ENCODE results near the gene USHBP1.
A peak's percentile ranks its signal among the peaks of the same experiment; 100 is the strongest.

USHBP1 gene

GRCh38 chr19:17266975-17267788, 2.6 kb upstream of the USHBP1 start, which contains the start of gene BABAM1:
TSS of gene BABAM1 (plus strand) at chr19:17267443. CDS start at chr19:17268807, 1,364 bp downstream.
- H3K4me3 ChIP-seq (IDR thresholded peaks at IDR 0.05; ENCODE audit: insufficient read depth, low read depth, low read length), result no peak within 1 kb of the TSS
- peak within 1 kb of the TSS; percentile 35; the same call in 1 of the 2 replicates for H2AFZ ChIP-seq (ENCODE audit: low read depth)
- no peak for TF ChIP-seq CTCF (conservative IDR thresholded peaks at IDR 0.05; ENCODE audit: low read depth, low read length)
- no peaks in the 10 kb centered on the region for H3K27me3 ChIP-seq (ENCODE audit: insufficient read depth, low read depth)
- peak within 1 kb of the TSS; percentile 61 for H3K27ac ChIP-seq
- peak within 1 kb of the TSS; percentile 83 for H3K4me2 ChIP-seq
- no peaks in the 10 kb centered on the region for H3K36me3 ChIP-seq (ENCODE audit: insufficient read depth)
- H3K4me1 ChIP-seq (ENCODE audit: low read depth, poor library complexity, severe bottlenecking), result peaks cover 14% of the 10 kb centered on the region
- peaks cover 6% of the 10 kb centered on the region; the same call in 1 of the 2 replicates for H3K79me2 ChIP-seq (ENCODE audit: insufficient read depth, low read depth)
- H4K20me1 ChIP-seq (ENCODE audit: insufficient read depth), result no peaks in the 10 kb centered on the region
- peak within 1 kb of the TSS; percentile 56; the same call in 1 of the 2 replicates for H3K9ac ChIP-seq

- peak overlapping the region; percentile 43; the same call in 1 of the 2 replicates for H3K4me2 ChIP-seq
Observed at GRCh38 chr19:17266589-17266974, 2.0 kb upstream of the USHBP1 start.

GRCh38 chr19:17266026-17266425, 1.5 kb upstream of the USHBP1 start:
- Histone ChIP-seq H3K79me2 (ENCODE audit: insufficient read depth, low read depth) (peaks cover 6% of the 10 kb centered on the region; the same call in 1 of the 2 replicates), H3K4me1 (ENCODE audit: low read depth, poor library complexity, severe bottlenecking) (peaks cover 14% of the 10 kb centered on the region), H4K20me1 (ENCODE audit: insufficient read depth) (no peaks in the 10 kb centered on the region), H3K4me2 (no peak overlapping the region), H3K36me3 (ENCODE audit: insufficient read depth) (no peaks in the 10 kb centered on the region), H3K27me3 (ENCODE audit: insufficient read depth, low read depth) (no peaks in the 10 kb centered on the region), H3K9ac (no peak overlapping the region), H3K4me3 (IDR thresholded peaks at IDR 0.05; ENCODE audit: insufficient read depth, low read depth, low read length) (no peak overlapping the region), H2AFZ (ENCODE audit: low read depth) (no peak overlapping the region), H3K27ac (no peak overlapping the region)
- no peak for TF ChIP-seq CTCF (conservative IDR thresholded peaks at IDR 0.05; ENCODE audit: low read depth, low read length)

More at GRCh38 chr19:17266589-17266974, 2.0 kb upstream of the USHBP1 start:
- H3K4me1 ChIP-seq (ENCODE audit: low read depth, poor library complexity, severe bottlenecking), result peaks cover 14% of the 10 kb centered on the region
- no peaks in the 10 kb centered on the region for H4K20me1 ChIP-seq (ENCODE audit: insufficient read depth)
- peaks cover 6% of the 10 kb centered on the region; the same call in 1 of the 2 replicates for H3K79me2 ChIP-seq (ENCODE audit: insufficient read depth, low read depth)
- peak overlapping the region; percentile 32; the same call in 1 of the 2 replicates for H2AFZ ChIP-seq (ENCODE audit: low read depth)
- no peak overlapping the region for H3K9ac ChIP-seq
- no peak for TF ChIP-seq CTCF (conservative IDR thresholded peaks at IDR 0.05; ENCODE audit: low read depth, low read length)
- H3K4me3 ChIP-seq (IDR thresholded peaks at IDR 0.05; ENCODE audit: insufficient read depth, low read depth, low read length), result no peak overlapping the region
- no peaks in the 10 kb centered on the region for H3K27me3 ChIP-seq (ENCODE audit: insufficient read depth, low read depth)
- H3K36me3 ChIP-seq (ENCODE audit: insufficient read depth), result no peaks in the 10 kb centered on the region
- no peak overlapping the region for H3K27ac ChIP-seq

GRCh38 chr19:17263712-17264640, 569 bp downstream of the USHBP1 start:
- peaks cover 14% of the 10 kb centered on the region for H3K4me1 ChIP-seq (ENCODE audit: low read depth, poor library complexity, severe bottlenecking)
- H2AFZ ChIP-seq (ENCODE audit: low read depth), result no peak overlapping the region
- H3K79me2 ChIP-seq (ENCODE audit: insufficient read depth, low read depth), result peaks cover 6% of the 10 kb centered on the region; the same call in 1 of the 2 replicates
- no peaks in the 10 kb centered on the region for H3K36me3 ChIP-seq (ENCODE audit: insufficient read depth)
- H3K4me3 ChIP-seq (IDR thresholded peaks at IDR 0.05; ENCODE audit: insufficient read depth, low read depth, low read length), result no peak overlapping the region
- H3K4me2 ChIP-seq, result no peak overlapping the region
- no peaks in the 10 kb centered on the region for H3K27me3 ChIP-seq (ENCODE audit: insufficient read depth, low read depth)
- no peak overlapping the region for H3K27ac ChIP-seq
- TF ChIP-seq CTCF (conservative IDR thresholded peaks at IDR 0.05; ENCODE audit: low read depth, low read length), result no peak
- no peaks in the 10 kb centered on the region for H4K20me1 ChIP-seq (ENCODE audit: insufficient read depth)
- no peak overlapping the region for H3K9ac ChIP-seq

Data from KMS-11 (cell line).